ENCODE results near the gene PPARG.
"Not testable (repeated sequence)": the region's sequence is repeated elsewhere in the genome, so short reads cannot be mapped to it uniquely, and the experiment has no call there.

PPARG gene

GRCh38 chr3:12267376-12268030 is 21.4 kb upstream of the PPARG start:
- TF ChIP-seq, protein P1, sequence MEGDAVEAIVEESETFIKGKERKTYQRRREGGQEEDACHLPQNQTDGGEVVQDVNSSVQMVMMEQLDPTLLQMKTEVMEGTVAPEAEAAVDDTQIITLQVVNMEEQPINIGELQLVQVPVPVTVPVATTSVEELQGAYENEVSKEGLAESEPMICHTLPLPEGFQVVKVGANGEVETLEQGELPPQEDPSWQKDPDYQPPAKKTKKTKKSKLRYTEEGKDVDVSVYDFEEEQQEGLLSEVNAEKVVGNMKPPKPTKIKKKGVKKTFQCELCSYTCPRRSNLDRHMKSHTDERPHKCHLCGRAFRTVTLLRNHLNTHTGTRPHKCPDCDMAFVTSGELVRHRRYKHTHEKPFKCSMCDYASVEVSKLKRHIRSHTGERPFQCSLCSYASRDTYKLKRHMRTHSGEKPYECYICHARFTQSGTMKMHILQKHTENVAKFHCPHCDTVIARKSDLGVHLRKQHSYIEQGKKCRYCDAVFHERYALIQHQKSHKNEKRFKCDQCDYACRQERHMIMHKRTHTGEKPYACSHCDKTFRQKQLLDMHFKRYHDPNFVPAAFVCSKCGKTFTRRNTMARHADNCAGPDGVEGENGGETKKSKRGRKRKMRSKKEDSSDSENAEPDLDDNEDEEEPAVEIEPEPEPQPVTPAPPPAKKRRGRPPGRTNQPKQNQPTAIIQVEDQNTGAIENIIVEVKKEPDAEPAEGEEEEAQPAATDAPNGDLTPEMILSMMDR (IDR thresholded peaks at IDR 0.05; ENCODE audit: extremely low read depth, insufficient read depth, missing control alignments), result no peak
- in situ Hi-C loops (cut with MboI; ENCODE audit: low pct_unique_long_range_greater_than_20kb, low sequenced_read_pairs, unreplicated experiment), result no loop called here
- DNase-seq (ENCODE audit: low spot score), result no peak

GRCh38 chr3:12268049-12268735 is 20.7 kb upstream of the PPARG start:
- no peak for DNase-seq (ENCODE audit: low spot score)
- TF ChIP-seq, protein P1 (IDR thresholded peaks at IDR 0.05; ENCODE audit: extremely low read depth, insufficient read depth, missing control alignments), result no peak
- in situ Hi-C loops (cut with MboI; ENCODE audit: low pct_unique_long_range_greater_than_20kb, low sequenced_read_pairs, unreplicated experiment), result no loop called here

DNA sequence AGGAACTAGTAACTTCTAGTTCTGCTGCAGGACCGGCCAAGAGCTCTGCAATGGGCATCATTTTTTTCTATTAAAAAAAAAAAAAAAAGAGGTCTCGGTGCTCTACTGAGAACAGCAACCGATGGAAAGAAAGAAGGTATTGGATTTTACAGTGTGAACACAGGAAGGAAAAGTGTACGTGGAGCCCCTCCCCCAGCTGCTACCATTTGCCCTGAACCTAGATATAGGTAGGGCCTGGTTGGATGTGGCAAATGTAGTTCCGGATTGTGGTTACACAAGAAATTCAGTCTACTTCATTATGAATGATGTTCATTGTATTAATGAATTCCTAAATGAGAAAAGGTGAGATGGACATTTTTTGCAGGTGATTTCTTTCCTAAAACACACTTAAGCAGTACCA is 17.9 kb upstream of the PPARG start:
- DNase-seq (ENCODE audit: low spot score), result no peak
- in situ Hi-C loops (cut with MboI; ENCODE audit: low pct_unique_long_range_greater_than_20kb, low sequenced_read_pairs, unreplicated experiment), result no loop called here

GRCh38 chr3:12273045-12273695 is 15.7 kb upstream of the PPARG start:
- in situ Hi-C loops (cut with MboI; ENCODE audit: low pct_unique_long_range_greater_than_20kb, low sequenced_read_pairs, unreplicated experiment), result no loop called here
- DNase-seq (ENCODE audit: low spot score), result peak; percentile 72

More for the DNA sequence above, 17.9 kb upstream of the PPARG start:
- TF ChIP-seq, protein P1 (IDR thresholded peaks at IDR 0.05; ENCODE audit: extremely low read depth, insufficient read depth, missing control alignments), result no peak

DNA sequence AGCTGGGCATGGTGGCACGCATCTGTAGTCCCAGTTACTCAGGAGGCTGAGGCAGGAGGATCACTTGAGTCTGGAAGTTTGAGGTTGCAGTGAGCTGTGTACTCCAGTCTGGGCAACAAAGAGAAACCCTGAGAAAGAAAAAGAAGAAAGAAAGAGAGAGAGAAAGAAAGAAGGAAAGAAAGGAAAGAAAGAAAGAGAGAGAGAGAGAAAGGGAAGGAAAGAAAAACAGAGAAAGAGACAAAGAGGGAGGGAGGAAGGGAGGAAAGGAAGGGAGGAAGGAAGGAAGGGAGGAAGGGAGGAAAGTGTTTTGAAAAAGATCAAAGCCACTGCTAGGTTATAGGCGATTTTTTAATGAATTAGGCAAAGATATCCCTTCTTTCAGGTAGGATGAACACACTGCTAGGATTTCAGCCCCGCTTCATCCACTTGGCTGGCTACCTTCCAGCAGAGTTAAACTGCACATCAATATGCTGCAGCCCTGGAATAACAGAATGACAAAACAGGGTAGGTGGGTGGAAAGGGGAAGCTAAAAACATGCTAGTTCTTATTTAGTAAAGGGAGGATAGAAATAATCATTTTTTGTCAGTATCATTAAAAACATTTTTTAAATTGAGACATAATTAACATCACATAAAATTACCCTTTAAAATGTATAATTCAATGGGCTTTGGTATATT is 12.8 kb upstream of the PPARG start:
- in situ Hi-C loops (cut with MboI; ENCODE audit: low pct_unique_long_range_greater_than_20kb, low sequenced_read_pairs, unreplicated experiment), result no loop called here
- TF ChIP-seq, protein P1 (IDR thresholded peaks at IDR 0.05; ENCODE audit: extremely low read depth, insufficient read depth, missing control alignments), result no peak
- no peak for DNase-seq (ENCODE audit: low spot score)

More at GRCh38 chr3:12273045-12273695, 15.7 kb upstream of the PPARG start:
- TF ChIP-seq, protein P1 (IDR thresholded peaks at IDR 0.05; ENCODE audit: extremely low read depth, insufficient read depth, missing control alignments), result no peak

DNA sequence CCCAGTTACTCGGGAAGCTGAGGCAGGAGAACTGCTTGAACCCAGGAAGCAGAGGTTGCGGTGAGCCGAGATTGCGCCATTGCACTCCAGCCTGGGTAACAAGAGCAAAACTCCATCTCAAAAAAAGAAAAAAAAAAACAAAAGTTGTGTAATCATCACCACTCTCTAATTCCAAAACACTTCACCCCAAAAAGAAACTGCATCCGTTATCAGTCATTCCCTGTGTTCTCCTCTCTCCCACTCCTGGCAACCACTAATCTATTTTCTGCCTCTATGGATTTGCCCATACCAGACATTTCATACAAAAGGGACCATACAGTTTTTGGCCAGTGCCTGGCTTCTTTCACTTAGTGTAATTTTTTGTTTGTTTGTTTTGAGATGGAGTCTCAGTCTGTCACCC is 12.0 kb upstream of the PPARG start:
- in situ Hi-C loops (cut with MboI; ENCODE audit: low pct_unique_long_range_greater_than_20kb, low sequenced_read_pairs, unreplicated experiment); DNase-seq (ENCODE audit: low spot score): not testable (repeated sequence)
